Measurements from ENCODE around the gene MILR1.
A peak's percentile ranks its signal among the peaks of the same experiment; 100 is the strongest.
"Not testable (repeated sequence)": the region's sequence is repeated elsewhere in the genome, so short reads cannot be mapped to it uniquely, and the experiment has no call there.

Gene MILR1

GRCh38 chr17:64472564-64472963 lies 23.6 kb downstream of the MILR1 start:
- no peak for DNase-seq

- DNase-seq: peak; percentile 29
Observed at GRCh38 chr17:64477849-64478248, 28.9 kb downstream of the MILR1 start.

DNA sequence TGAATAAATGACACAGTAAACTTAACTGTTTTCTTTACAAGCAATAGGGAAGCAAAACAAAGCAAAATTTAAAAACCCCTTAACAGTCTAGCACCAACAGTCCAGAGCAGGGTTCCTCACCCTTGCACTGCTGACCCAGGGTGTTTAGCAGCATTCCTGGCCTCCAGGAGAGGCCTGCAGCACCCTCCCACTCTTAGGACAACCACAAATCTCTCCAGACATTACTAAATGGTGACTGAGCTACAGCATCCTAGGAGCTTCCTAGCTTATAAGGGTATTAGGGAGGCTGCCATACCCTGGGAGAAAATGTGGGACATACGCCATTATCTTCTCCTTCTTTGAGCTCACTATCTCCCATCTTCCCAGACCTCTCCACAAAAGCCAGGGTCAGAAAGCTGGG lies 32.0 kb downstream of the MILR1 start:
- no peak for DNase-seq

GRCh38 chr17:64484380-64484779 lies 35.5 kb downstream of the MILR1 start:
- DNase-seq: no peak

DNA sequence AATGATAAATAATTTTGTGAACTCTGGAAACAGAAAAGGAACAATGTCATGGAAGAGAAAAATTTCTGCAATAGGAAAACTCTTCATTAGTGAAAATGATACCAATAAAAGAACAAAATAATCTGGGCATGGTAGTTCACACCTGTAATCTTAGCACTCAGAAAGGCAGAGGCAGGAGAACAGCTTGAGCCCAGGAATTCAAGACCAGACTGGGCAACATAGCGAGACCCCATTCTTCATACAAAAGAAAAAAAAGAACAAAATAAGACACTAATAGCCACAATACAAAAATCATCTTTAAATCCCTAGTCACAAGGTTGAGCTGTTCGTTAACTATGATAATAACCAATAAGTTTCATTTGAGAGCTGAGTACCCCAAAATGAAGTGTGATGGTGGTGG lies 39.4 kb downstream of the MILR1 start:
- no peak for DNase-seq

- DNase-seq: peak; percentile 44
Observed at GRCh38 chr17:64491034-64491860, 42.3 kb downstream of the MILR1 start.

DNA sequence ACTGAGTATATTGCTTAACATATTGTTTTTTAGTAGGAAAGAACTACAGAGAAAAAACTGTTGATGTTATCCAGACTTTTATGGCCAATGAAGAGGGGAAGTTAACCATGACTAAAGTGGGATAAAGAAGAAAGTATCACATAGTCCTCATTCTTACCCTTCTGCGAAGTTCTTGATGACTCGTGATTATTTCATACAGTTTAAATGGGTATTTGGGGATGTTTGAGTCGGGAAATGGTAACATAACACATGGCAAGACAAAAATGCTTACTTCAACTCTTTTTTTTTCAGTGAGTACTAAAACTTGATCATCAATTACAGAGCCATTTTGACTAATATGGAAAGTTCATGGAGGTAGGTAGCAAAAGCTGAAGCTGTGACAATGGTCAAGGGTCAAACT lies 43.1 kb downstream of the MILR1 start:
- DNase-seq: no peak

DNA sequence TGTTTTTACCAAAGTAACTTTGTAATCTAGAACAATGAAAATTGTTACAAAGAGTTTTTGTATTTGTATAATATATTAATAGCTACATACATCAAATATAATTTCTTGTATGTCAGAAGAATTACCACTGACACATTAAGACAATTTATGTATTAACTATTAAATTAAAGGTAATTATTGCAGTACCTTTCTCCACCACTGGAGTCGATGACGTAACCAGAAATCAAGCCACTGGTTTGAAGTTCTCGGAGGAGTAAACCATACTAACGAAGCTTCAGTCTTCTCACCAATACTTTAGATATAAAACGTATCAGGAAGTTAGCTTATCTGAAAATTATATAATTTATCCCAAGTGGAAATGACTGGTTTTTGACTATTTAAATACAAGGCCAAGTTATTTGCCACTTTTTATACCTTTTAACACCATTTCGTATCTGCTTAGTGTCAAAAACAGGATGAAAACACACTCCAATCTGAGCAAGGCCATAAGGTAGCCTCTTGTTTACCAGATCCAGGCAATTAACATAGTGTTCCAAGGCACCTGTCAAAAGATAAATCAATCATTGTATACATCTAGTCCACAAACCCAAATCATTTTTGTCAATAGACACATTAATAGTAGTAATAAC lies 43.7 kb downstream of the MILR1 start:
- no peak for DNase-seq

DNA sequence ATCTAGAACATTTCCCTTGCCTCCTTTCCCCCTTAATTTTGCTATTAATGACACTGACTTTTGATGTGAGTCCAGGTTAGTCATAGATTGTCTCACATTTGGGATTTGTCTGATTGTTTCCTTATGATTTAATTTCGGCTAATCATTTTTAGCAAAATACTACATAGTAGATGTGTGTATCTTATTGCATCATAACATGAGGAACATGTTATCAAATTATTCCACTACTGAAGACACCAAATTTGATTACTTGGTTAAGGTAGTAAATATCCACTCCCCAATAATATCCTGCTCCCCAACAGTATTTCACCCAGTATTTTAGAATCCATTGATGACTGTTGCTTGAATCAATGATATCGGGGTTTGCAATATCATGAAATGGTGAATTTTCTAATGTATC lies 45.2 kb downstream of the MILR1 start:
- DNase-seq: no peak

- DNase-seq: not testable (repeated sequence)
Observed at GRCh38 chr17:64495300-64495699, 46.4 kb downstream of the MILR1 start.

GRCh38 chr17:64496348-64496785 lies 47.5 kb downstream of the MILR1 start:
- DNase-seq: no peak

DNA sequence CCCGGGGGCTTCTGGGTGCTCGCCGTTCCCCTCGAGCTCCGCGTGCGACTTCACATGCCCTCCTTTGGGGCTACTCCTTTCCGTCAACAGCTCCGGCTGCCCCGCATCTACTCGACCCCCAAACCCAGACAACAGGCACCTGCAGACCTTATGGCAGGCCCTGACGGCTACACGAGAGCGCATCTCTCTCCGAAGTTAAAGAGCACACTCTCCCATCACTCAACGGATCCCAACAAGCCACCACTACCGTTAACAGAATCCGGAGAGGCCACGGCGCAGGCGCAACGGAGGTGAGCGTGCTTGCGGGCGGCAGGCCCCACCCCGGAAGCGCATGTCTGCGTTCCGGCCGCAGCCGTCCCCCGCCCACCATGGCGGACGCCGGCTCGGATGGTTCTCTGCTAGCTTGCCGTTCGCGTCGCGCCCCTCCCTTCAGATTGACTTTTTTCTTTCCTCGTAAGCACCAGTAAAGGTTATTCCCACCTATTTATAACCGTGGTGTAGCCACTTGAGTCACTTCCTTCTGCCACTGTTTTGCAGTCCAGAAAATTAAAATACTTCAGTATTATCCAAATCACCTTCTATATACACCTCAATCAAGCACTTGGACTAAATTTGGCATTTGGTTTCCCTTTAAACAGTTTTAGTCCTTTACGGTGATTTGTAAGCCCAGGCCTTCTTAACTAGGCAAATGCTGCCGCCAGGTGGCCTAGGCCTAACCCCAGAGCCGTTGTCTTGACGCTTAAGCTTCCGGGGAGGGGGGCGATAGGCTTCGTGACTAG lies 48.1 kb downstream of the MILR1 start, which contains the start of gene POLG2:
Gene POLG2, minus strand, starts transcription at position 269 of the 779 bp plus-strand sequence. Its CDS starts 86 bp downstream, at position 183.
- DNase-seq: peak; percentile 92

DNA sequence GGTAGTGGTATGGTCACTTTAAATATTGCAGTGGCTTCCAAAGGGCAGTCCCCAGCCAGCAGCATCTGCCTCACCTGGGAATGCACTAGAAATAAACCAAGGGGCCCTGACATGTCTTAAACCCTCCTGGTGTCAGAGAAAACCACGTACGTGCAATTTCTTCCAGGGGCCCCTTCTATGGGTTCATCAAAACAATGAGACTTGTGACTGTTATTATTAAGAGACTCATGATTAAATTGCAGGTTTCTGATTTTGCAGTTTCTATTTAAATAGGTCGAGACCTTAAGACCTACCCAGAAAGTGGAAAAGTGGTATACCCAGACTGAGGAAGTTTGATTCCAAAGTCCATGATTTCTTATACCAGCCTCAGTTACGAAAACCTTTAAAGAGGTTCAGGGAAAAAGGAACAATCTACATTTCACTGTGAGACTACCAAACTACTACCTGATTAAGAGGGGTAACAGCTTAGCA lies 48.7 kb downstream of the MILR1 start:
- DNase-seq: peak; percentile 56

GRCh38 chr17:64498308-64499203 lies 49.6 kb downstream of the MILR1 start:
- DNase-seq: no peak

DNA sequence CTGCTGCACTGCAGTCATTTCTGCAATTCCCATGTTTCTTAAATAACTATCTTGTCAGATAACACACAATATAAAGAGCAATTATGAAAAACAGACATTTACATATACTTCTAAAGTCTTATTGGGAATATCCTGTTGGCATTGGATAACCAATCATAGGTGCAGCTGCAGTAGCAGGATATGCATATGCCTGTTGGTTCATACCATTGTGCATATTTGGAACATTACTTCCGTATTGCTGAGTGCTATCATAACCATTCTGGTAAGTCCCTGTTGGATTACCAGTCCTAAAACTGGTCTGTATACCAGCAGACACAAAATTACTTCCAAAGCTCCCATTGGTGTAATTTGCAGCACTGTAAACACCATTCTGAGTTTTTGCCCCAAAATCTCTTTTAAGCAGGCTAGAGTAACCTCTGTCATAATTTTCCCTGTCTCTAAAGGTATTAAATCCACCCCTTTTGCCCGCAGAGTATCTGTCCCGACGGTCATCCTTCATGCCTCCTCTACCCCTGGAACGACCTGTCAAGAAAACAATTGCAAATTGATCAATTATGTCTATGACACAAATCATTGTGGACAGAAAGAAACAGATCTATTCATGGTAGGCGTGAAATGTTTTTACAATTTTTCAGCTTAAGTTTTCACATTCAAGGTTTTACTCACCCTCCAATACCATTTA lies 51.0 kb downstream of the MILR1 start:
- DNase-seq: no peak

DNA sequence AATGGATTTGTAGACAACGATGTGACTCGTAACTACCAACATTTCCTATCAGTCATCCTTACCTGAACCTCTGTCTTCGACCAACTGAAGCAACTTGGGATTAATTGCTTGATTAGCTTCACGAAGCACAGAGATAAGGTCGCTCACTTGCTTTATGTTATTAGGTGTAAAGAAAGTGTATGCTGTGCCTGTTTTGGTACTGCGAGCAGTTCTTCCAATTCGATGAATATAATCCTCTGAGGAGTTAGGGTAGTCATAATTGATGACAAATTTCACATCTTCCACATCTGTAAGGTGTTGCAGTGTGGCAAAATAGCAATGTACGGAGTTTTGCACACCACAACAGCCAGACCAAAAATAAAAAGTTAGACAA lies 51.6 kb downstream of the MILR1 start:
- DNase-seq: no peak

- DNase-seq: no peak
Observed at GRCh38 chr17:64500862-64501765, 52.2 kb downstream of the MILR1 start.

- DNase-seq: no peak
Observed at GRCh38 chr17:64502021-64502420, 53.1 kb downstream of the MILR1 start.

DNA sequence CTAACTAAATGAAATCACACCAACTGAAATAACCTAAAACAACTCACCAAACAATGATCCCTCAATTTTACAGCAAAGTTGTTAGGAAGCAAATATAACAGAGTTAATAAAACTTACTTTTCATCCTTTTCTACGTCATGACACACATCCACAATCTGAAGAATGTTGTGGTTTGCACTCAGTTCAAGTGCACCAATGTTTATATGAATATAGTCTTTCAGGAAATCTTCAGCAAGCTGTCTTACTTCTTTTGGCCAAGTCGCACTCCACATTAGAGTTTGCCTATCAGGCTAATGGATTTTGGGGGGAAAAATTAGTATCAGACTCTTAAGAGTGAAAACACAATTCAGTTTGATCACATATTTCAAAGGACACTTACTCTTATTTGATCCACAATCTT lies 53.9 kb downstream of the MILR1 start:
- no peak for DNase-seq

- DNase-seq: no peak
Observed at GRCh38 chr17:64503341-64503740, 54.4 kb downstream of the MILR1 start.
